Activated naive CD8-positive, alpha-beta T cell treated with anti-CD3 and anti-CD28 coated beads, Interleukin-2, amount 10 ng/mL, durations not matched to agents 7 days and 5 days (primary cell): ENCODE measurements around the gene IMPG2. TPM values are rescaled to one million over a fixed set of nuclear protein-coding genes. Genes with fewer than 3 reads are reported as not detected.

Source experiments
- ATAC-seq: fragments of 150-1000 bp; cut with Tn5 transposase; one replicate; pipeline ENCODE4 v1.10.0; 2021; ENCODE audit warnings: low read depth, moderate library complexity
- POLR2A ChIA-PET: fragments of 350-600 bp; sonication (Branson Sonifier 250); formaldehyde crosslinking; loops from one replicate; lab custom pipeline; 2021; ENCODE audit warnings: antibody characterized with exemption; lab: Charles Lee
- DNase-seq: peaks from one replicate; pipeline ENCODE4 v3.0.0; 2021
- H3K27ac Mint-ChIP-seq: one replicate; pipeline ENCODE4 v1.8.0; 2022; ENCODE audit warnings: mild to moderate bottlenecking, mixed read lengths
- H3K27me3 Mint-ChIP-seq: one replicate; pipeline ENCODE4 v1.8.0; 2022; ENCODE audit warnings: mild to moderate bottlenecking, moderate library complexity, mixed read lengths
- H3K36me3 Mint-ChIP-seq: one replicate; pipeline ENCODE4 v1.8.0; 2021; ENCODE audit warnings: mild to moderate bottlenecking, mixed read lengths
- H3K4me1 Mint-ChIP-seq: one replicate; pipeline ENCODE4 v1.8.0; 2021; ENCODE audit warnings: mixed read lengths
- H3K4me3 Mint-ChIP-seq: one replicate; pipeline ENCODE4 v1.8.0; 2022; ENCODE audit warnings: mild to moderate bottlenecking, moderate library complexity, mixed read lengths
- H3K9me3 Mint-ChIP-seq: one replicate; pipeline ENCODE4 v1.8.0; 2021; ENCODE audit warnings: mixed read lengths
- total RNA-seq, 2 experiments: library from RNA; stranded (reverse); gene quantifications; one replicate each; pipeline ENCODE4 v1.2.3, GENCODE V29; 2021

Gene IMPG2
- total RNA-seq, 2 experiments from 2014 or later = 0.42 to 0.62 TPM

GRCh38 chr3:101303089-101303731 lies 17.2 kb downstream of the IMPG2 start:
- H3K27me3 Mint-ChIP-seq = no peaks in the 10 kb centered on the region
- H3K27ac Mint-ChIP-seq = no peak overlapping the region
- no peaks in the 10 kb centered on the region for H3K4me1 Mint-ChIP-seq
- peaks cover 15% of the 10 kb centered on the region for H3K9me3 Mint-ChIP-seq
- peaks cover 21% of the 10 kb centered on the region for H3K36me3 Mint-ChIP-seq
- ATAC-seq (no peak), DNase-seq (no peak)
- no peak overlapping the region for H3K4me3 Mint-ChIP-seq
- POLR2A ChIA-PET = interaction anchor here (0.5 kb wide), 1 partner anchor 267 kb away, joined by 4 read pairs; no protein-coding TSS in a partner anchor

- Mint-ChIP-seq H3K36me3 (peaks cover 20% of the 10 kb centered on the region), H3K27me3 (no peaks in the 10 kb centered on the region), H3K4me3 (no peak overlapping the region), H3K27ac (no peak overlapping the region), H3K4me1 (no peaks in the 10 kb centered on the region), H3K9me3 (peaks cover 17% of the 10 kb centered on the region)
- no peak for ATAC-seq
- POLR2A ChIA-PET = no interaction called here
- no peak for DNase-seq
Observed at GRCh38 chr3:101300073-101300472, 20.3 kb downstream of the IMPG2 start.

GRCh38 chr3:101292027-101292426 lies 28.3 kb downstream of the IMPG2 start:
- H3K27me3 Mint-ChIP-seq = no peaks in the 10 kb centered on the region
- no peak overlapping the region for H3K27ac Mint-ChIP-seq
- peaks cover 9% of the 10 kb centered on the region for H3K9me3 Mint-ChIP-seq
- no peak for ATAC-seq
- peaks cover 4% of the 10 kb centered on the region for H3K36me3 Mint-ChIP-seq
- H3K4me3 Mint-ChIP-seq = no peak overlapping the region
- POLR2A ChIA-PET = no interaction called here
- no peaks in the 10 kb centered on the region for H3K4me1 Mint-ChIP-seq
- no peak for DNase-seq

- Mint-ChIP-seq H3K4me1 (peaks cover 2% of the 10 kb centered on the region), H3K27me3 (no peaks in the 10 kb centered on the region), H3K27ac (no peak overlapping the region), H3K4me3 (no peak overlapping the region), H3K9me3 (peaks cover 6% of the 10 kb centered on the region), H3K36me3 (peaks cover 4% of the 10 kb centered on the region)
- POLR2A ChIA-PET = no interaction called here
- ATAC-seq = no peak
- no peak for DNase-seq
Observed at GRCh38 chr3:101288294-101288693, 32.1 kb downstream of the IMPG2 start.

- POLR2A ChIA-PET = no interaction called here
- peaks cover 3% of the 10 kb centered on the region for H3K36me3 Mint-ChIP-seq
- peaks cover 2% of the 10 kb centered on the region for H3K4me1 Mint-ChIP-seq
- DNase-seq (no peak), ATAC-seq (no peak)
- H3K27me3 Mint-ChIP-seq = no peaks in the 10 kb centered on the region
- H3K9me3 Mint-ChIP-seq = peaks cover 6% of the 10 kb centered on the region
- H3K27ac Mint-ChIP-seq = no peak overlapping the region
- H3K4me3 Mint-ChIP-seq = no peak overlapping the region
Observed at GRCh38 chr3:101284757-101285156, 35.6 kb downstream of the IMPG2 start.

GRCh38 chr3:101281521-101282030 lies 38.8 kb downstream of the IMPG2 start:
- no peaks in the 10 kb centered on the region for H3K27me3 Mint-ChIP-seq
- H3K27ac Mint-ChIP-seq = no peak overlapping the region
- H3K36me3 Mint-ChIP-seq = no peaks in the 10 kb centered on the region
- POLR2A ChIA-PET = no interaction called here
- no peak for ATAC-seq
- H3K9me3 Mint-ChIP-seq = no peaks in the 10 kb centered on the region
- DNase-seq = no peak
- peaks cover 2% of the 10 kb centered on the region for H3K4me1 Mint-ChIP-seq
- no peak overlapping the region for H3K4me3 Mint-ChIP-seq

- no peak overlapping the region for H3K27ac Mint-ChIP-seq
- no peak for DNase-seq
- no peaks in the 10 kb centered on the region for H3K9me3 Mint-ChIP-seq
- POLR2A ChIA-PET = no interaction called here
- no peaks in the 10 kb centered on the region for H3K4me1 Mint-ChIP-seq
- no peak overlapping the region for H3K4me3 Mint-ChIP-seq
- no peaks in the 10 kb centered on the region for H3K27me3 Mint-ChIP-seq
- no peak for ATAC-seq
- H3K36me3 Mint-ChIP-seq = no peaks in the 10 kb centered on the region
Observed at GRCh38 chr3:101279765-101280385, 40.5 kb downstream of the IMPG2 start.

- Mint-ChIP-seq H3K36me3 (no peaks in the 10 kb centered on the region), H3K27me3 (no peaks in the 10 kb centered on the region), H3K4me3 (no peak overlapping the region), H3K9me3 (no peaks in the 10 kb centered on the region), H3K27ac (no peak overlapping the region), H3K4me1 (no peaks in the 10 kb centered on the region)
- POLR2A ChIA-PET = no interaction called here
- ATAC-seq (no peak), DNase-seq (no peak)
Observed at GRCh38 chr3:101279162-101279561, 41.2 kb downstream of the IMPG2 start.

GRCh38 chr3:101278727-101279126 lies 41.6 kb downstream of the IMPG2 start:
- H3K4me3 Mint-ChIP-seq = no peak overlapping the region
- no peaks in the 10 kb centered on the region for H3K4me1 Mint-ChIP-seq
- H3K9me3 Mint-ChIP-seq = no peaks in the 10 kb centered on the region
- no peak overlapping the region for H3K27ac Mint-ChIP-seq
- ATAC-seq (no peak), DNase-seq (no peak)
- no peaks in the 10 kb centered on the region for H3K36me3 Mint-ChIP-seq
- no peaks in the 10 kb centered on the region for H3K27me3 Mint-ChIP-seq
- POLR2A ChIA-PET = no interaction called here

GRCh38 chr3:101273608-101274007 lies 46.8 kb downstream of the IMPG2 start:
- Mint-ChIP-seq H3K27me3 (no peaks in the 10 kb centered on the region), H3K36me3 (no peaks in the 10 kb centered on the region), H3K4me3 (no peak overlapping the region), H3K9me3 (no peaks in the 10 kb centered on the region), H3K27ac (no peak overlapping the region), H3K4me1 (no peaks in the 10 kb centered on the region)
- ATAC-seq (no peak), DNase-seq (no peak)
- POLR2A ChIA-PET = no interaction called here

GRCh38 chr3:101273156-101273555 lies 47.2 kb downstream of the IMPG2 start:
- ATAC-seq = no peak
- Mint-ChIP-seq H3K27me3 (no peaks in the 10 kb centered on the region), H3K4me3 (no peak overlapping the region), H3K27ac (no peak overlapping the region), H3K4me1 (no peaks in the 10 kb centered on the region), H3K36me3 (no peaks in the 10 kb centered on the region), H3K9me3 (no peaks in the 10 kb centered on the region)
- POLR2A ChIA-PET = no interaction called here
- no peak for DNase-seq

- Mint-ChIP-seq H3K4me1 (no peaks in the 10 kb centered on the region), H3K27me3 (no peaks in the 10 kb centered on the region), H3K36me3 (no peaks in the 10 kb centered on the region), H3K9me3 (no peaks in the 10 kb centered on the region), H3K27ac (no peak overlapping the region), H3K4me3 (no peak overlapping the region)
- ATAC-seq = no peak
- no peak for DNase-seq
- POLR2A ChIA-PET = no interaction called here
Observed at GRCh38 chr3:101271728-101272127, 48.6 kb downstream of the IMPG2 start.

- Mint-ChIP-seq H3K4me3 (no peak overlapping the region), H3K4me1 (no peaks in the 10 kb centered on the region), H3K36me3 (no peaks in the 10 kb centered on the region), H3K27ac (no peak overlapping the region), H3K27me3 (no peaks in the 10 kb centered on the region), H3K9me3 (no peaks in the 10 kb centered on the region)
- DNase-seq (no peak), ATAC-seq (no peak)
- POLR2A ChIA-PET = no interaction called here
Observed at GRCh38 chr3:101270149-101270548, 50.2 kb downstream of the IMPG2 start.

- no peaks in the 10 kb centered on the region for H3K36me3 Mint-ChIP-seq
- no peak overlapping the region for H3K4me3 Mint-ChIP-seq
- no peak for ATAC-seq
- no peak overlapping the region for H3K27ac Mint-ChIP-seq
- POLR2A ChIA-PET = no interaction called here
- no peaks in the 10 kb centered on the region for H3K27me3 Mint-ChIP-seq
- DNase-seq = no peak
- H3K4me1 Mint-ChIP-seq = no peaks in the 10 kb centered on the region
- peaks cover 4% of the 10 kb centered on the region for H3K9me3 Mint-ChIP-seq
Observed at GRCh38 chr3:101268971-101269671, 51.3 kb downstream of the IMPG2 start.
